Measurements from ENCODE around the gene PSMD9.

DNA sequence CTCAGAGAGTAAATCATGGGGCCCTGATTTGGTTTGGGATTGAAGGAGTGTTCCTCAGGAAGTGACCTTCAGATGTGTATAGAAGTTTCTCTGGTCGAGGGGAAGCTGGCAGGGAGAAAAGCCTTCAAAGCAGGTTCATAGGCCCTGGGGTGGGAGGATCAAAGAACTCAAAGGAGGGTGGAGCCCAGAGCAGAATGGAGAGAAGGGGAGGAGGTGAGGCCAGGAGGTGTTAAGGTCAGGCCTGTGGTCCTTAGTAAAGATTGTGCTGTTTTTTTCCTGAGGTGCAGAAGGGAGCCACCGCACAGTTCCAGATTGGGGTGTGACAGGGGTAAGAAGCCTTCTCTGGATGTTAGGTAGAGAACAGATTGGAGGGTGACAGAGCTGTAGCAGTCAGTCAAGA is 20.1 kb downstream of the PSMD9 start:
- TF ChIP-seq, protein P1, sequence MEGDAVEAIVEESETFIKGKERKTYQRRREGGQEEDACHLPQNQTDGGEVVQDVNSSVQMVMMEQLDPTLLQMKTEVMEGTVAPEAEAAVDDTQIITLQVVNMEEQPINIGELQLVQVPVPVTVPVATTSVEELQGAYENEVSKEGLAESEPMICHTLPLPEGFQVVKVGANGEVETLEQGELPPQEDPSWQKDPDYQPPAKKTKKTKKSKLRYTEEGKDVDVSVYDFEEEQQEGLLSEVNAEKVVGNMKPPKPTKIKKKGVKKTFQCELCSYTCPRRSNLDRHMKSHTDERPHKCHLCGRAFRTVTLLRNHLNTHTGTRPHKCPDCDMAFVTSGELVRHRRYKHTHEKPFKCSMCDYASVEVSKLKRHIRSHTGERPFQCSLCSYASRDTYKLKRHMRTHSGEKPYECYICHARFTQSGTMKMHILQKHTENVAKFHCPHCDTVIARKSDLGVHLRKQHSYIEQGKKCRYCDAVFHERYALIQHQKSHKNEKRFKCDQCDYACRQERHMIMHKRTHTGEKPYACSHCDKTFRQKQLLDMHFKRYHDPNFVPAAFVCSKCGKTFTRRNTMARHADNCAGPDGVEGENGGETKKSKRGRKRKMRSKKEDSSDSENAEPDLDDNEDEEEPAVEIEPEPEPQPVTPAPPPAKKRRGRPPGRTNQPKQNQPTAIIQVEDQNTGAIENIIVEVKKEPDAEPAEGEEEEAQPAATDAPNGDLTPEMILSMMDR (IDR thresholded peaks at IDR 0.05) = no peak
- no peak for TF ChIP-seq POLR2A (IDR thresholded peaks at IDR 0.05)
